HFF-Myc (cell line): ENCODE results near the gene KIAA0513.
A peak's percentile ranks its signal among the peaks of the same experiment; 100 is the strongest.

ENCODE experiments used
- DNase-seq: peaks from one replicate; pipeline ENCODE4 v3.0.0-alpha.2; 2011; ENCODE audit warnings: low read depth; ENCODE audit errors: extremely low read depth
- H3K4me3 ChIP-seq: replicated peaks from 2 replicates; pipeline ENCODE4 v1.5.1; 2011; ENCODE audit warnings: low read depth, mild to moderate bottlenecking, control low read depth, low read length
- CTCF ChIP-seq: IDR thresholded peaks from 2 replicates; pipeline ENCODE4 v1.5.1; 2012; ENCODE audit warnings: mild to moderate bottlenecking, low read depth, low read length, control low read depth; ENCODE audit errors: missing control alignments

KIAA0513 gene

GRCh38 chr16:85082173-85083050, 54.8 kb downstream of the KIAA0513 start:
- DNase-seq = no peak
- no peak for TF ChIP-seq CTCF
- no peak overlapping the region for H3K4me3 ChIP-seq

GRCh38 chr16:85083051-85083639, 55.5 kb downstream of the KIAA0513 start:
- no peak for TF ChIP-seq CTCF
- DNase-seq = no peak
- H3K4me3 ChIP-seq = no peak overlapping the region

GRCh38 chr16:85084841-85085510, 57.4 kb downstream of the KIAA0513 start:
- TF ChIP-seq CTCF = no peak
- no peak for DNase-seq

GRCh38 chr16:85085721-85086120, 58.1 kb downstream of the KIAA0513 start:
- no peak for DNase-seq
- no peak for TF ChIP-seq CTCF
- H3K4me3 ChIP-seq = no peak overlapping the region

More at GRCh38 chr16:85084841-85085510, 57.4 kb downstream of the KIAA0513 start:
- H3K4me3 ChIP-seq = no peak overlapping the region

GRCh38 chr16:85086347-85087291, 59.0 kb downstream of the KIAA0513 start:
- H3K4me3 ChIP-seq = no peak overlapping the region
- peak; percentile 49 for TF ChIP-seq CTCF
- DNase-seq = no peak
